ENCODE data around the gene KCNK18. TPM values are rescaled to one million over a fixed set of nuclear protein-coding genes. Genes with fewer than 3 reads are reported as not detected.
"Not testable (repeated sequence)": the region's sequence is repeated elsewhere in the genome, so short reads cannot be mapped to it uniquely, and the experiment has no call there.

Gene KCNK18
- total RNA-seq, 6 experiments from 2014 or later, result not detected

- DNase-seq, result no peak
- no peaks in the 10 kb centered on the region for H3K36me3 Mint-ChIP-seq (ENCODE audit: low read depth)
- peak overlapping the region; percentile 90 for H3K4me3 Mint-ChIP-seq
- peaks cover 31% of the 10 kb centered on the region for H3K27me3 Mint-ChIP-seq (ENCODE audit: insufficient read depth)
- H3K9me3 Mint-ChIP-seq, result no peaks in the 10 kb centered on the region
- H3K27ac Mint-ChIP-seq, result no peak overlapping the region
- TF ChIP-seq, protein P1, sequence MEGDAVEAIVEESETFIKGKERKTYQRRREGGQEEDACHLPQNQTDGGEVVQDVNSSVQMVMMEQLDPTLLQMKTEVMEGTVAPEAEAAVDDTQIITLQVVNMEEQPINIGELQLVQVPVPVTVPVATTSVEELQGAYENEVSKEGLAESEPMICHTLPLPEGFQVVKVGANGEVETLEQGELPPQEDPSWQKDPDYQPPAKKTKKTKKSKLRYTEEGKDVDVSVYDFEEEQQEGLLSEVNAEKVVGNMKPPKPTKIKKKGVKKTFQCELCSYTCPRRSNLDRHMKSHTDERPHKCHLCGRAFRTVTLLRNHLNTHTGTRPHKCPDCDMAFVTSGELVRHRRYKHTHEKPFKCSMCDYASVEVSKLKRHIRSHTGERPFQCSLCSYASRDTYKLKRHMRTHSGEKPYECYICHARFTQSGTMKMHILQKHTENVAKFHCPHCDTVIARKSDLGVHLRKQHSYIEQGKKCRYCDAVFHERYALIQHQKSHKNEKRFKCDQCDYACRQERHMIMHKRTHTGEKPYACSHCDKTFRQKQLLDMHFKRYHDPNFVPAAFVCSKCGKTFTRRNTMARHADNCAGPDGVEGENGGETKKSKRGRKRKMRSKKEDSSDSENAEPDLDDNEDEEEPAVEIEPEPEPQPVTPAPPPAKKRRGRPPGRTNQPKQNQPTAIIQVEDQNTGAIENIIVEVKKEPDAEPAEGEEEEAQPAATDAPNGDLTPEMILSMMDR (IDR thresholded peaks at IDR 0.05), result peak; percentile 3
- H3K4me1 Mint-ChIP-seq (ENCODE audit: low read depth), result peaks cover 15% of the 10 kb centered on the region
Observed at GRCh38 chr10:117175215-117175900, 21.9 kb upstream of the KCNK18 start.

GRCh38 chr10:117175901-117176534, 21.3 kb upstream of the KCNK18 start:
- TF ChIP-seq, protein P1 (IDR thresholded peaks at IDR 0.05), result peak; percentile 94
- peak overlapping the region; percentile 90 for H3K4me3 Mint-ChIP-seq
- no peaks in the 10 kb centered on the region for H3K9me3 Mint-ChIP-seq
- no peaks in the 10 kb centered on the region for H3K36me3 Mint-ChIP-seq (ENCODE audit: low read depth)
- peaks cover 15% of the 10 kb centered on the region for H3K4me1 Mint-ChIP-seq (ENCODE audit: low read depth)
- no peak overlapping the region for H3K27ac Mint-ChIP-seq
- H3K27me3 Mint-ChIP-seq (ENCODE audit: insufficient read depth), result peaks cover 32% of the 10 kb centered on the region
- DNase-seq, result peak; percentile 70

DNA sequence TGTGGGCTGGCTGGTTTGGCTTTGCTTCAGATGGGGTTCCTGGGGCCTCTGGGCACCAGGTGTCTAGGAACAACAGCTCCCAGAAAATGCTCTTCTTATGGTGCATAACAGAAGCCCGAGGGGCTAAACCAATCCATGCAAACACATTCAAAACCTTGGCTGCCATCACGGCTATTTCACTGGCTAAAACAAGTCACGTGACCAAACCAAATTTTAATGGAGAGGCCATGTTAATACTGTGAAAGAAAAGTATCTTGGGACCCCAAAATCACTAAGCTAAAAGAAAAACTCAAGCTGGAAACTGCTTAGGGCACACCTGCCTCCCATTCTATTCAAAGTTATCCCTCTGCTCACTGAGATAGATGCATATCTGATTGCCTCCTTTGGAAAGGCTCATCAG, 19.1 kb upstream of the KCNK18 start:
- no peaks in the 10 kb centered on the region for H3K9me3 Mint-ChIP-seq
- TF ChIP-seq, protein P1 (IDR thresholded peaks at IDR 0.05), result no peak
- peaks cover 27% of the 10 kb centered on the region for H3K27me3 Mint-ChIP-seq (ENCODE audit: insufficient read depth)
- H3K4me3 Mint-ChIP-seq, result no peak overlapping the region
- no peak overlapping the region for H3K27ac Mint-ChIP-seq
- H3K36me3 Mint-ChIP-seq (ENCODE audit: low read depth), result no peaks in the 10 kb centered on the region
- H3K4me1 Mint-ChIP-seq (ENCODE audit: low read depth), result peaks cover 15% of the 10 kb centered on the region
- DNase-seq, result no peak

DNA sequence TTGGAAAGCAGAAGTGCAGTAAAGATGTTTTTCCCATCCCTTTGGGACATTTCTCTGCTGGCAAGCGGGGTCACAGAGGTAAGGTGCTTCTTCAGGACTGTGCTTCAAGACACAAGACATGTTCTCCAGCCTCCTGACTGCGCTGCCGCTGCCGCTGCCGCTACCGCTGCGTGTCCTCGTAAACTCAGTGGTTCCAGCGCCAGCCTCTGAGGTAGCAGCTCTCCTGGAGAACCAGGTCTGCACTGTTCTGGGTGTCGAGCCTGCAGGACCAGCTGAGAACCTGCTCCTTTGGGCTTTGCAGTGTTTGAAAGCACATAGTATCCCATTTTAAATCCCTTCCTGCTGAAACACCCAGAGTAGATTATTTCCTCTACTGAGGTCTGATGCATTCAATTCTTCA, 13.0 kb upstream of the KCNK18 start:
- no peak overlapping the region for H3K4me3 Mint-ChIP-seq
- H3K9me3 Mint-ChIP-seq, result no peaks in the 10 kb centered on the region
- no peaks in the 10 kb centered on the region for H3K36me3 Mint-ChIP-seq (ENCODE audit: low read depth)
- TF ChIP-seq, protein P1 (IDR thresholded peaks at IDR 0.05), result no peak
- no peak for DNase-seq
- H3K27me3 Mint-ChIP-seq (ENCODE audit: insufficient read depth), result peaks cover 8% of the 10 kb centered on the region
- H3K27ac Mint-ChIP-seq, result no peak overlapping the region
- H3K4me1 Mint-ChIP-seq (ENCODE audit: low read depth), result peaks cover 27% of the 10 kb centered on the region

DNA sequence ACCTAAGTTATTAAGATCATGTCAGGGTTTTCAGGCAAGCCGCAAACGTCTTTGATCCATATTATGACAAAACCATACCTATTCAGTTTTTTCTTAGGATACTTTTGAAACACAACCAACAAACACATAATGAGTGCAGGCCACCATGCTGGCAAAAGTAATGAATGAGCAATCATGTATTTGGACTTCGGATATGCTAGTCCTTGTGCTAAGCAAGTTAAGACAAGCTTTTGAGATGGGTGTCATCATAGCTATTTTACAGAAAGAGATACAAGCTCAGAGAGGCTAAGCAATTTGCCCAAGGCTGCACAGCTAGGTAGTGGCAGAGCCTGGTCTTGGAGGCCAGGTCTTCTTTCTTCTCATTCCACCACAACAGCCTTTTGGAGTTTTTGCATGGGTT, 12.5 kb upstream of the KCNK18 start:
- no peak overlapping the region for H3K4me3 Mint-ChIP-seq
- no peaks in the 10 kb centered on the region for H3K36me3 Mint-ChIP-seq (ENCODE audit: low read depth)
- peaks cover 27% of the 10 kb centered on the region for H3K4me1 Mint-ChIP-seq (ENCODE audit: low read depth)
- no peaks in the 10 kb centered on the region for H3K9me3 Mint-ChIP-seq
- H3K27ac Mint-ChIP-seq, result no peak overlapping the region
- TF ChIP-seq, protein P1 (IDR thresholded peaks at IDR 0.05), result no peak
- no peak for DNase-seq
- H3K27me3 Mint-ChIP-seq (ENCODE audit: insufficient read depth), result peaks cover 4% of the 10 kb centered on the region

GRCh38 chr10:117185817-117186216, 11.5 kb upstream of the KCNK18 start:
- not testable (repeated sequence) for DNase-seq; H3K27me3 Mint-ChIP-seq (ENCODE audit: insufficient read depth); H3K27ac Mint-ChIP-seq; H3K9me3 Mint-ChIP-seq; H3K4me3 Mint-ChIP-seq; H3K36me3 Mint-ChIP-seq (ENCODE audit: low read depth)
- peaks cover 27% of the 10 kb centered on the region for H3K4me1 Mint-ChIP-seq (ENCODE audit: low read depth)

Measured in HFFc6 (cell line).